Transverse colon (tissue), 3 donors: Measurements from ENCODE around the gene NTF3.

Source experiments
- EP300 ChIP-seq: sonication (generic); formaldehyde crosslinking; IDR thresholded peaks from one replicate; pipeline ENCODE4 v1.6.1; 2017; ENCODE audit warnings: antibody characterized with exemption, low read depth
- TF ChIP-seq, protein P1 (sequence below), 5 experiments: fragments of 200-600 bp in 3 of 5; fragments of 450-650 bp in 2 of 5; sonication (generic) in 3 of 5; IDR thresholded peaks; 1 replicate in 2 of 5; 2 replicates in 3 of 5; pipeline ENCODE4 v1.5.1; 2016 to 2017; ENCODE audit warnings: antibody characterized with exemption in 5 of 5, inconsistent platforms in 3 of 5, mild to moderate bottlenecking in 2 of 5, moderate library complexity in 1 of 5

- TF ChIP-seq, protein P1, sequence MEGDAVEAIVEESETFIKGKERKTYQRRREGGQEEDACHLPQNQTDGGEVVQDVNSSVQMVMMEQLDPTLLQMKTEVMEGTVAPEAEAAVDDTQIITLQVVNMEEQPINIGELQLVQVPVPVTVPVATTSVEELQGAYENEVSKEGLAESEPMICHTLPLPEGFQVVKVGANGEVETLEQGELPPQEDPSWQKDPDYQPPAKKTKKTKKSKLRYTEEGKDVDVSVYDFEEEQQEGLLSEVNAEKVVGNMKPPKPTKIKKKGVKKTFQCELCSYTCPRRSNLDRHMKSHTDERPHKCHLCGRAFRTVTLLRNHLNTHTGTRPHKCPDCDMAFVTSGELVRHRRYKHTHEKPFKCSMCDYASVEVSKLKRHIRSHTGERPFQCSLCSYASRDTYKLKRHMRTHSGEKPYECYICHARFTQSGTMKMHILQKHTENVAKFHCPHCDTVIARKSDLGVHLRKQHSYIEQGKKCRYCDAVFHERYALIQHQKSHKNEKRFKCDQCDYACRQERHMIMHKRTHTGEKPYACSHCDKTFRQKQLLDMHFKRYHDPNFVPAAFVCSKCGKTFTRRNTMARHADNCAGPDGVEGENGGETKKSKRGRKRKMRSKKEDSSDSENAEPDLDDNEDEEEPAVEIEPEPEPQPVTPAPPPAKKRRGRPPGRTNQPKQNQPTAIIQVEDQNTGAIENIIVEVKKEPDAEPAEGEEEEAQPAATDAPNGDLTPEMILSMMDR (IDR thresholded peaks at IDR 0.05), result no peak
- TF ChIP-seq EP300, result no peak
These were observed 66.9 kb downstream of the NTF3 start for GRCh38 chr12:5498806-5499205.
